ENCODE measurements around the gene PHF19.
A peak's percentile ranks its signal among the peaks of the same experiment; 100 is the strongest.

The PHF19 gene

GRCh38 chr9:120872791-120873502, 4.0 kb downstream of the PHF19 start:
- no peak for DNase-seq

GRCh38 chr9:120870206-120870605, 6.8 kb downstream of the PHF19 start:
- no peak for DNase-seq

DNA sequence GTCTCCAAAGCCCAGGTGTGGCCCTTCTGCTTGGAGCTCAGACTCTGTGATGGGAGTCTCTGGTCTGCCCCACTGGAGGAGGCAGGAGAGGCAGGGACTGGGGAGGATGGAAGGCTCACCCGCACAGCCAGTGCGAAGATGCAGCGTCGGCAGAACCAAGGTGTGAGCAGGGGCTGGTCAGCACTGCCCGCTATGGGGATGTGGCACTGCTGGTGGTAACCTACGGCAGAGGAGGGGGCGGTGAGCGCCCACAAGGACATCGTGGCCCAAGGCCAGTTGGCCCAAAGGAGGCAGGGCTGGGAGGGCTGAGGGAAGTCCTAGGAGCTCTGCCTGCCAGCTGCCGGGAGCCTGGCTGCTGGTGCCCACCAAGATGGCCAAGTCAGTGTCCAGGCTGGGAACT, 7.3 kb downstream of the PHF19 start:
- DNase-seq: no peak

DNA sequence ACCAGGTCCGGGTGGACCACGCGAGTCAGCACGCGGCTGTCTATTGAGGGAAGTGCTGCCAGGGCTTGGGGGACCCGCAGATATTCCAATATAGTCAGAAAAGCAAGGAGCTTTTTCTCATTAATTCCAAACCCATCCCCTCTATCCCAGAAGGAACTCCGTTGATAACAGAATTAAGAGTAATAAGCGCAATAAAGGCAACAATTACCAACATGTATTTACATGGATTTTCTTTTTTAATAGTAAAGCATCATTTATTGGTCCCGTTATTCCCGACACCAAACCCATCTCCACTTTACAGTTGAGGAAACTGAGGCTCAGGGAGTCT, 7.7 kb downstream of the PHF19 start:
- no peak for DNase-seq

GRCh38 chr9:120868676-120869359, 8.2 kb downstream of the PHF19 start:
- DNase-seq: peak; percentile 76 to 93

GRCh38 chr9:120868339-120868675, 8.7 kb downstream of the PHF19 start:
- DNase-seq: peak in 1 of 2 donors; percentile 14

- no peak for DNase-seq
Measured at GRCh38 chr9:120867676-120868338, 9.2 kb downstream of the PHF19 start.

DNA sequence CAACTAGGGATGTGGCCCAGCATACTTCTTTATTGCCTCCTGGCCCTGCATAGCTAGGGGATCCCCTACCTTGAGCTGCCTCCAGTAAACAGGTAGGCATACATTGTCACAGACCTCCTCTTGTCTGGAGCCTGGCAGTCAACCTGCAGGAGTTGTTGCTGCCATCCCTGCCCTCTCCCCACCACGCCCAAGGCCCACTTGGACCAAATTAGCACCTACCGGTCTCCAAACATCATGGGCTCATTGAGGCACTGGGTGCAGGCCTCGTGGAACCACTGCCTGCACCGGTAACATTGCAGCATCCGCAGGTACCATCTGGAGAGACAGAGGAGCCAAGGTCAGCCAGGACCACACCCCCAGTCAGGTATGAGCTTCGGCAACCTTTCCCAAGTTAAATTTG, 10.3 kb downstream of the PHF19 start:
- DNase-seq: no peak

- DNase-seq: no peak
Measured at GRCh38 chr9:120865809-120866208, 11.2 kb downstream of the PHF19 start.

- no peak for DNase-seq
Measured at GRCh38 chr9:120865176-120865575, 11.8 kb downstream of the PHF19 start.

- no peak for DNase-seq
Measured at GRCh38 chr9:120864719-120865118, 12.3 kb downstream of the PHF19 start.

GRCh38 chr9:120863833-120864232, 13.2 kb downstream of the PHF19 start:
- DNase-seq: no peak

- no peak for DNase-seq
Measured at GRCh38 chr9:120862452-120862851, 14.5 kb downstream of the PHF19 start.

DNA sequence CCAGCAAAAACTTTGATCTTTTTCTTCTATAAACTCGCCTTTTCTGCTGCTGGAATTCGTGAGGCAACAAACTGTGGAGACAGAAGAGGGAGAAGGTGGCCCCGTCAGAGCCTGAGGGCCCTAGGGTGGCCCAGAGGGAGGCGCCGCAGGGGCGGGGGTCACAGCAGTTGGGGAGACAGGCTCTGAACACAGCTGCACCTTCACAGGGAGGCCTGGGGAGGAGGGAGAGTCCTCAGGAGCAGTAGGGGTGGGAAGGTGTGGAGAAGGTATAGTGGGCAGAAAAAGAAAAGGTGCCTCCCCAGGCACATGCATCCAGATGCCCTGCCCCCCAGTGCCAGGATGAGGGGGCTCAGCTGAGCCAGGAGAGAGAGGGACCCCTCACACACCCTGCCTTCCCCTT, 15.1 kb downstream of the PHF19 start:
- no peak for DNase-seq

GRCh38 chr9:120860083-120860482, 16.9 kb downstream of the PHF19 start:
- no peak for DNase-seq

GRCh38 chr9:120859361-120859760, 17.6 kb downstream of the PHF19 start:
- DNase-seq: no peak

GRCh38 chr9:120857902-120858301, 19.1 kb downstream of the PHF19 start:
- no peak for DNase-seq

GRCh38 chr9:120857481-120857880, 19.5 kb downstream of the PHF19 start:
- no peak for DNase-seq

GRCh38 chr9:120856700-120857099, 20.3 kb downstream of the PHF19 start:
- DNase-seq: no peak

GRCh38 chr9:120855827-120856670, 20.9 kb downstream of the PHF19 start:
- DNase-seq: no peak

DNA sequence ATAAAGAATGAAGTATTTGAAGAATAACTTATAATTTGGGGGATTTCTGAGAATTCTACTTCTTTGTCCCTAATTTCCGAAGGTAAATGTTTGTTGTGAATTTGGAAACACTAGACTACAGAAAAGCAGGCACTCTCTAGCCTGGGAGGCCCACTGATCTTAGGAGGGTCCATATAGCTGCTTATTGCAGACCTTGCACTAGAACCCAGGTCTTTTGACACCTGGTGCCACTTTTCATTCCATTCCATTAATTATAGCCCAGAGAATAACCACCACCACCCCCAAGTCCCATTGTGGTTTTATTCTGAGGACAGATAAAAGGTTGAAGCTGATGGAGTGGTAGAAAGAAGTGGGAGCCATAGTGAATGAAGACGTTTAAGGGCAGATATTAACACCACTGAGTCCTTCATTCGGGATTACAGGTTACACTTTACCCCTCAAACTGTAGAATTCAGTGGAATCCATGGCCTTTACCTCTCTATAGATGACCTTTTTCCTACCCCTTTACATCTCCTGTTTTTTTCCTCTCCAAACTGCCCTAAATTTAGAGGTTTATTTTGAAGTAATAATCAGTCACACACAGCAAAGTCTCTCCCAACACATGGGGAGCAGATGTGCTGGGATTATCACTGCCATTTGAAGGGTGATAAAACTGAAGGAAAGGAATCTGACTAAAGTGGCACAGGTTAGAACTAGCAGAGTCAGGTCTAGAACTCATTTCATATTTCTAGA, 22.2 kb downstream of the PHF19 start:
- no peak for DNase-seq

GRCh38 chr9:120853198-120853597, 23.8 kb downstream of the PHF19 start:
- DNase-seq: no peak

All from hippocampal formation (tissue), 2 donors.